Esophagus squamous epithelium (tissue), 4 donors: ENCODE data around the gene BTAF1.

Experiments used
- CTCF ChIP-seq, 6 experiments: fragments of 450-650 bp in 4 of 6; fragments of 200-600 bp in 2 of 6; sonication (generic) in 2 of 6; IDR thresholded peaks; one replicate each; pipeline ENCODE4 v1.5.1; 2016 to 2019; ENCODE audit warnings: antibody characterized with exemption in 6 of 6, mild to moderate bottlenecking in 4 of 6, moderate library complexity in 4 of 6
- POLR2A ChIP-seq, 4 donors: fragments of 450-650 bp; IDR thresholded peaks; one replicate each; pipeline ENCODE4 v1.6.1; 2017; ENCODE audit warnings: antibody characterized with exemption in 4 of 4, mild to moderate bottlenecking in 4 of 4, moderate library complexity in 3 of 4

GRCh38 chr10:91907033-91907594 is 16.5 kb upstream of the BTAF1 start:
- no peak for TF ChIP-seq CTCF (IDR thresholded peaks at IDR 0.05)
- no peak for TF ChIP-seq POLR2A (IDR thresholded peaks at IDR 0.05)
